Measurements from ENCODE around the gene FNDC3A.

DNA sequence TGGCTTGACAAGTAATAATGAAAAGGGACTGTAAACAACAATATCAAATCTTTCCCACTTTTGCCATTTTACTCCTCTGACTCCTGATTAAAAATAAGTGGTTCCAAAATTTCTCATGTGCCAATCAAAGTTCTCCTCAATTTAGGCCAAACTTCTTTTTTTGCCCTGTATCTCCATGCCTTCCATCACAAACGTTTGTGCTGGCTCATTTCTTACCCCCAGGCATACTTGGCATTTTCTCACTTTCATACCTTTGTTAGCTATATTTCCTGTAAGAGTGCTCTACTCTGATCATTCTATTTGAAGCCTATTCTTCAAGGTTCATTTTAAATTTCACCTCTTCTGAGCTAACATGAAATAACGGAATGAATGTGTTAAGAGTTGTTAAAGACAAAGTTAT, 10.0 kb upstream of the FNDC3A start:
- TF ChIP-seq YY1 (IDR thresholded peaks at IDR 0.05; ENCODE audit: low read depth) (no peak), RXRA (IDR thresholded peaks at IDR 0.05; ENCODE audit: borderline replicate concordance, low read depth) (no peak), POLR2AphosphoS5 (IDR thresholded peaks at IDR 0.05; ENCODE audit: low read depth, low read length) (no peak), TCF12 (IDR thresholded peaks at IDR 0.05) (no peak)
- TF ChIP-seq, protein P1, sequence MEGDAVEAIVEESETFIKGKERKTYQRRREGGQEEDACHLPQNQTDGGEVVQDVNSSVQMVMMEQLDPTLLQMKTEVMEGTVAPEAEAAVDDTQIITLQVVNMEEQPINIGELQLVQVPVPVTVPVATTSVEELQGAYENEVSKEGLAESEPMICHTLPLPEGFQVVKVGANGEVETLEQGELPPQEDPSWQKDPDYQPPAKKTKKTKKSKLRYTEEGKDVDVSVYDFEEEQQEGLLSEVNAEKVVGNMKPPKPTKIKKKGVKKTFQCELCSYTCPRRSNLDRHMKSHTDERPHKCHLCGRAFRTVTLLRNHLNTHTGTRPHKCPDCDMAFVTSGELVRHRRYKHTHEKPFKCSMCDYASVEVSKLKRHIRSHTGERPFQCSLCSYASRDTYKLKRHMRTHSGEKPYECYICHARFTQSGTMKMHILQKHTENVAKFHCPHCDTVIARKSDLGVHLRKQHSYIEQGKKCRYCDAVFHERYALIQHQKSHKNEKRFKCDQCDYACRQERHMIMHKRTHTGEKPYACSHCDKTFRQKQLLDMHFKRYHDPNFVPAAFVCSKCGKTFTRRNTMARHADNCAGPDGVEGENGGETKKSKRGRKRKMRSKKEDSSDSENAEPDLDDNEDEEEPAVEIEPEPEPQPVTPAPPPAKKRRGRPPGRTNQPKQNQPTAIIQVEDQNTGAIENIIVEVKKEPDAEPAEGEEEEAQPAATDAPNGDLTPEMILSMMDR (IDR thresholded peaks at IDR 0.05) = no peak
- TF ChIP-seq, protein P2, sequence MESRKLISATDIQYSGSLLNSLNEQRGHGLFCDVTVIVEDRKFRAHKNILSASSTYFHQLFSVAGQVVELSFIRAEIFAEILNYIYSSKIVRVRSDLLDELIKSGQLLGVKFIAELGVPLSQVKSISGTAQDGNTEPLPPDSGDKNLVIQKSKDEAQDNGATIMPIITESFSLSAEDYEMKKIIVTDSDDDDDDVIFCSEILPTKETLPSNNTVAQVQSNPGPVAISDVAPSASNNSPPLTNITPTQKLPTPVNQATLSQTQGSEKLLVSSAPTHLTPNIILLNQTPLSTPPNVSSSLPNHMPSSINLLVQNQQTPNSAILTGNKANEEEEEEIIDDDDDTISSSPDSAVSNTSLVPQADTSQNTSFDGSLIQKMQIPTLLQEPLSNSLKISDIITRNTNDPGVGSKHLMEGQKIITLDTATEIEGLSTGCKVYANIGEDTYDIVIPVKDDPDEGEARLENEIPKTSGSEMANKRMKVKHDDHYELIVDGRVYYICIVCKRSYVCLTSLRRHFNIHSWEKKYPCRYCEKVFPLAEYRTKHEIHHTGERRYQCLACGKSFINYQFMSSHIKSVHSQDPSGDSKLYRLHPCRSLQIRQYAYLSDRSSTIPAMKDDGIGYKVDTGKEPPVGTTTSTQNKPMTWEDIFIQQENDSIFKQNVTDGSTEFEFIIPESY (IDR thresholded peaks at IDR 0.05; ENCODE audit: borderline replicate concordance, low read depth) = no peak

Data from SK-N-SH (cell line).